ENCODE data around the gene CREB5.

DNA sequence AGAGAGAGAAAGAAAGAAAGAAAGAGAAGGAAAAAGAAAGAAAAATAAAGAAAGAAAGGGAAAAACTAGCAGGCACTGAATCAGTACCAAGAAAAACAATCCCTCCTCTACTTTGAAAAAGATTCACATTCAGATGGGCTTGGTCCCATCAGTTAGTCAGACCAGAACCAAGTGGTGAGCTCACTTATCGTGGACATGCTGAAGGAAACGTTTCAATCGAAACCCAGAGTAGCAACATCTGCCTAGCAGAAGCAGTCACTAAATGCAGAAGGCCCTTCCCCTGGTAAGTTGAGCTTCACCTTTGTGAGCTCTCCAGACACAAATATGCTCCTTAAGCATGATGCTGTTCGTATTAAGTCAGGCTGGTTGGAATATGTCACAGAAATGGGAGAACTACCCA is 378.1 kb downstream of the CREB5 start:
- TF ChIP-seq POLR2A (IDR thresholded peaks at IDR 0.05) (no peak), CTCF (IDR thresholded peaks at IDR 0.05) (no peak)
